Measurements from ENCODE around the gene NDUFS2. TPM values are rescaled to one million over a fixed set of nuclear protein-coding genes. Genes with fewer than 3 reads are reported as not detected.
"Not testable (repeated sequence)": the region's sequence is repeated elsewhere in the genome, so short reads cannot be mapped to it uniquely, and the experiment has no call there.

The NDUFS2 gene
- total RNA-seq, 1 experiment from 2014 or later, result 197 TPM

DNA sequence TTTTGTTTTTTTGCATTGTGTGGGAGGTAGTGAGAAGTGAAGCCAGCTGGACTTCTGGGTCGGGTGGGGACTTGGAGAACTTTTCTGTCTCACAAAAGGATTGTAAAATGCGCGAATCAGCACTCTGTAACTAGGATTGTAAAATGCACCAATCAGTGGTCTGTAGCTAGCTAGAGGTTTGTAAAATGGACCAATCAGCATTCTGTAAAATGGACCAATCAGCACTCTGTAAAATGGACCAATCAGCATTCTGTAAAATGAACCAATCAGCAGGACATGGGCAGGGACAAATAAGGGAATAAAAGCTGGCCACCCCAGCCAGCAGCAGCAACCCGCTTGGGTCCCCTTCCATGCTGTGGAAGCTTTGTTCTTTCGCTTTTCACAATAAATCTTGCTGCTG, 47.9 kb downstream of the NDUFS2 start:
- DNase-seq (ENCODE audit: low spot score), result not testable (repeated sequence)

DNA sequence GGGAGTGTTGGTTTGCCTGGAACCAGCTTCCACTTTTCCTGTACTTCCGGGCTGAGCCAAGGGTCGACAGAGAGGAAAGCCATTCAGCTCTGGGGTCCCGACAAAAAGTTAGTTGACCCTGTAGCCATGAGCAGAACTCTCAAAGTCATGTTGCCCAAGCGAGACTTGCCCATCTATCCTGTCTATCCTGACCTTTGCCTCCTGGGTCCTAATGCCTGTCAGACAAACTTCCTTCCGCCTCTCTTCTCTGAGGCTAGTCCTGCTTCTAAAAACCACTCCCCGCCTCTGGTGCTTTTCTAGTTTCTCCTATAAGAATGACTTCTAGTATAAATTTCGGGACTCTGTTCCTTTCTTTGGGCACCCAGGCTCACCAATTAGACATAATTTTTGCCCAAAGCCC, 48.7 kb downstream of the NDUFS2 start:
- no peak for DNase-seq (ENCODE audit: low spot score)

DNA sequence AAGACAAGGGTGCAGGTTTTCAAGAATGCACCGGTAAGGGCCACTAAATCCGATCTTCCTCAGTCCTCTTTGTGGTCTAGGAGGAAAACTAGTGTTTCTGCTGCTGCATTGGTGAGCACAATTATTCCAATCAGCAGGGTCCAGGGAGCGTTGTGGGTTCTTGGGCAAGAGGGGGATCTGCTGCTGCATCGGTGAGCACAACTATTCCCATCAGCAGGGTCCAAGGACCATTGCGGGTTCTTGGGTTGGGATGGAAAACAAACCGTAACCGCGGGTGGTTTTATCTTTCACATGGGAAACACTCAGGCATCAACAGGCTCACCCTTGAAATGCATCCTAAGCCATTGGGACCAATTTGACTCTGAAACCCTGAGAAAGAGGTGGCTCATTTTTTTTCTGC, 49.4 kb downstream of the NDUFS2 start:
- no peak for DNase-seq (ENCODE audit: low spot score)

DNA sequence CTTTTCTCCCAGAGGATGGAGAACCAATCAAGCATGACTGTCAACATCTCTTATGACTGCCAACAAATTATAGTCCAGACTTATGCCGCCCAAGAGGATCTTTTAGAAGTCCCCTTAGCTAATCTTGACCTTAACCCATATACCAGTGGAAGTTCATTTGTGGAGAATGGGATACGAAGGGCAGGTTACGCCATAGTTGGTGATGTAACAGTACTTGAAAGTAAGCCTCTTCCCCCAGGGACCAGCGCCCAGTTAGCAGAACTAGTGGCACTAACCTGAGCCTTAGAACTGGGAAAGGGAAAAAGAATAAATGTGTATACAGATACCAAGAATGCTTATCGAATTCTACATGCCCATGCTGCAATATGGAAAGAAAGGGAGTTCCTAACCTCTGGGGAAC, 53.1 kb downstream of the NDUFS2 start:
- DNase-seq (ENCODE audit: low spot score), result not testable (repeated sequence)

DNA sequence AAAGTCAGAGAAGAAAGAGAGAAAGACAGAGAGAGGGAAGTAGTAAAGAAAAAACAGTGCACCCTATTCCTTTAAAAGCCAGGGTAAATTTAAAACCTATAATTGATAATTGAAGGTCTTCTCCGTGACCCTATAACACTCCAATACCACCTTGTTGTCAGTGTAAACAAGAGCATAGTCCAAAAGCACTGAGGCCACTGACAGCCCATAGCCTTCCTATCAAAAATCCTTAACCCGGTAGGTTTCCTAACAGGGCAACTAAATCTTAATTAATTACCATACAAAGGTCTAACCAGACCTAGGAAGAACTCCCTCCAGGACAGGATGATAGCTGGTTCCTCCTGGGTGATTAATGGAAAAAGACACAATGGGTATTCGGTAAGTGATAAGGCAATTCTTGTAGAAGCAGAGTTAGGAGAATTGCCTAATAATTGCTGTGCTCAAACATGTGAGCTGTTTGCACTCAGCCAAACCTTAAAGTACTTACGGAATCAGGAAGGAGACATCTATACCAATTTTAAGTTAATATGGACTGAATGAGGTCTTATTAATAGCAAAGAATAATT, 53.9 kb downstream of the NDUFS2 start:
- not testable (repeated sequence) for DNase-seq (ENCODE audit: low spot score)

DNA sequence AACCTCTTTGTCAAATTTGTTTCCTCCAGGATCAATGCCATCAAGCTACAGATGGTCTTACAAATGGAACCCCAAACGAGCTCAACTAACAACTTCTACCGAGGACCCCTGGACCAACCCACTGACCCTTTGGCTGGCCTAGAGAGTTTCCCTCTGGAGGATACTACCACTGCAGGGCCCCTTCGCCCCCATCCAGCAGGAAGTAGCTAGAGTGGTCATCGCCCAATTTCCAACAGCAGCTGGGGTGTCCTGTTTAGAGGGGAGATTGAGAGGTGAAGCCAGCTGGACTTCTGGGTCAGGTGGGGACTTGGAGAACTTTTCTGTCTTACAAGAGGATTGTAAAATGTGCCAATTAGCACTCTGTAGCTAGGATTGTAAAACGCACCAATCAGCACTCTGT, 54.9 kb downstream of the NDUFS2 start:
- DNase-seq (ENCODE audit: low spot score), result not testable (repeated sequence)

DNA sequence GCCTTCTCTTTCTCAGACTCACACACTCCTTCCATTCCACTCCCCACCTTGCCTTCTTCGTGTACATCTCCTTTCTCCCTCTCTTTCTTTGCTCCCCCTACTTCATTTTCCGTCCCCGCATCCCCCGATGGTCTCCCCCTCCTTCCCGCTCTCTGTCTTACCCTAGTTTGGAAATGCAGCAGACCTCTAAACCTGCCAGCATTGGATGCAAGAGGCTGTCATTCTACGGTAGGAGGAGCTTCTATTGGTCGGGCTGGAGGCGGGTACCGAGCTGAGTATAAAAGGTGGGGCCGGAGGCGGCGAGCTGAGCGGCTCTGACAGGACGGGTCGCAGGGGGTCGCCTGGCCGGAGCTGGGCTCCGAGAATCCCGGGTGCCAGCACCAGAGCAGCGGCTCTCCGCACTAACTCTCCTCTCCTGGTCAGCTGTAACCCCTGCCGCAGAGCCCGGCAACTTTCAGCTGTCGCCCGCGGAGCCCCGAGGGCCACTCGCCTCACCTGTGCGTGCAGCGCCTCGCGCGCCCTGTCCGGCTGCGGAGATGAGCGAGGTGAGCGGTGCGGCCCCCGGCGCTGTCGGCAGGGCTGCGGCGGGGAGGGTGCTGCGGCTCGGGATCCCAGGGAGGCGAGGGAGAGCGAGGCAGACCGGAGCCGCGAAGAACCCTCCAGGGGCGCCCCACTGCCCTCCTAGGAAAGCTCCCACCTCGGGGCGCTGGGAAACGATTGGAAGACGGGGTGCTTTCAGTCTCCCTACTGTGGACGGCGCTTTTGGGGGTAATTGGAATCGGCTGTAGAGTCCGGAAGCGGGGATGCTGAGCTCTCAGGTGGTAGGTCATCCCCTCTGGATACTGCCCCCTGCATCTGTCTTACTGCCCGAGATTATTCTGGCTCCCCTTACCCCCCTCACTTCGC, 56.5 kb downstream of the NDUFS2 start, which contains the start of gene PCP4L1:
Gene PCP4L1, plus strand, starts transcription at position 307 of the 906 bp plus-strand sequence. Its CDS starts 230 bp downstream, at position 537.
- DNase-seq (ENCODE audit: low spot score), result no peak

DNA sequence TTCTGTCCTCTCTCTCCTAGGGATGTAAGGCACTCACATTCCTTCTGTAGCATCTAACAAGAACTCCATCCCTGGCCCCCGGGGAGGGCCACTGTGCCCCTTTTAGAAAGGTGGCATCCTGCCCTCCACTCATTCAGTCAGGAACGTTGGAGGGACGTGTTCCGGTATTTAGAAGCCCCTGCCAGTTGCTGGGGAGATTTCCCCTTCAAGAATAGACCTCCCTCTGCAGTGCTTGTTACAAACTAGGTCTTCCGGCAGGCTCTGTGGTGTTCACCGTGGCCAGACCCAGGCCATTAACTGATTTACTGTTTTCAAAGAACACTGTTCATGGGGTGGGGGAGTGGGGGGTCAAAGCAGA, 57.2 kb downstream of the NDUFS2 start:
- DNase-seq (ENCODE audit: low spot score), result no peak

DNA sequence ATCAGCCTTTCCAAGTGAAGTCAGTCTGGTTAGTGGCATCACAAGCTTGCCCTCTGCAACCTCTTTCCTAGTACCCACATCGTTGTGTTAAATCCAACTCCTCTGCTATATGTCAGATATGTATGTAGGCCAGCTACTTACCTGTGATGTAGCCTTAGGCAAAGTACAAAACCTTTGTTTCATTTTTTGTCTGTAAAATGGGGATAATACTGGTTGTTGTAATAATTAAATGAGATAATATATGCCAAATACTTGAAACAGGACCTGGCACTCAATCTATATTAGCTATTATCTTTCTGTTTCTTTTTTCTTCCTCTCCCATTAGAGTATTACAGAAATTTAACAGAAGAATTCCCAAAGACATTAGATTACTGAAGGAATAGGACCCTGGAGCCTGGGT, 57.6 kb downstream of the NDUFS2 start:
- no peak for DNase-seq (ENCODE audit: low spot score)

DNA sequence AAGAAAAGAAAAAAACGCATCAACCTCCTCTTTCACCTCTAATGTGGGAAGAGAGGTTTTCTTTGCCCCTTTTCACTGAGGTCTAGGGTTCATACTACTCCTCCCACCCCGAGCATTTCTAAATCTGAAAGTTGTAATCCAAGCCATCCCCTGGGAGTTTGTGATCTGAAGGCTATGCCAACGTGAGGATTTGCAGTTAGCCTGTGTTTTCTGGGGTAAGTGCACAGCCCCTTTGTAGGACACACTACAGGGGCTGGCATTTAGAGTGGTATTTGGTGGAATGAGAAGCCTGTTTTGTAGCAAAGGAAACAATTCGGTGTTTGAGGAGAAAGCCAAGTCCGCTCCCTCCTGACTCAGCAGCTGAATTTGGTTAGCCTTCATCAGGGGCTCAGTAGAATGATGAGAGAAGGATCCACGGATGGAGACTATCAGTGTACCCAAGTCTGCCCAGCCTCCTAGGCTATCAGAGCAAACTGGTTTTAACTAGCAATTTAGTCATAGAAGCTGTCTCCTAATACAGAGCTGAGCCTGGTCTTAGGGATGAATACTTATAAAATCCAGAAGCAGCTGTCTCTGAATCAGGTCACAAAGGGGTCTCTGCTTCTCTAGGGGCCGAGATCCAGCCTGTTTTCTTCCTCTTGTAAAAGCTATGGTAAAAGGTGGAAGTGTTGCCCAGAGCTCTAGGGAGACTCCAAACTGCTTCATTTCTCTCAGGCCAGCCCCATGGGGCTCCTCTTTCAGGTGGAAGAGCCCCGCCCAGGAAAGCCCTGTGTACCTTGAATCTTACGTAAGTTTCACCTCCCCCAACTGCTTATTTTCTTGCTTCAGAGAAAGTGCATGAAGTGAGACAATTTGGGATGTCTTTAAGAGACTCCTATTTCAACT, 58.5 kb downstream of the NDUFS2 start:
- no peak for DNase-seq (ENCODE audit: low spot score)

DNA sequence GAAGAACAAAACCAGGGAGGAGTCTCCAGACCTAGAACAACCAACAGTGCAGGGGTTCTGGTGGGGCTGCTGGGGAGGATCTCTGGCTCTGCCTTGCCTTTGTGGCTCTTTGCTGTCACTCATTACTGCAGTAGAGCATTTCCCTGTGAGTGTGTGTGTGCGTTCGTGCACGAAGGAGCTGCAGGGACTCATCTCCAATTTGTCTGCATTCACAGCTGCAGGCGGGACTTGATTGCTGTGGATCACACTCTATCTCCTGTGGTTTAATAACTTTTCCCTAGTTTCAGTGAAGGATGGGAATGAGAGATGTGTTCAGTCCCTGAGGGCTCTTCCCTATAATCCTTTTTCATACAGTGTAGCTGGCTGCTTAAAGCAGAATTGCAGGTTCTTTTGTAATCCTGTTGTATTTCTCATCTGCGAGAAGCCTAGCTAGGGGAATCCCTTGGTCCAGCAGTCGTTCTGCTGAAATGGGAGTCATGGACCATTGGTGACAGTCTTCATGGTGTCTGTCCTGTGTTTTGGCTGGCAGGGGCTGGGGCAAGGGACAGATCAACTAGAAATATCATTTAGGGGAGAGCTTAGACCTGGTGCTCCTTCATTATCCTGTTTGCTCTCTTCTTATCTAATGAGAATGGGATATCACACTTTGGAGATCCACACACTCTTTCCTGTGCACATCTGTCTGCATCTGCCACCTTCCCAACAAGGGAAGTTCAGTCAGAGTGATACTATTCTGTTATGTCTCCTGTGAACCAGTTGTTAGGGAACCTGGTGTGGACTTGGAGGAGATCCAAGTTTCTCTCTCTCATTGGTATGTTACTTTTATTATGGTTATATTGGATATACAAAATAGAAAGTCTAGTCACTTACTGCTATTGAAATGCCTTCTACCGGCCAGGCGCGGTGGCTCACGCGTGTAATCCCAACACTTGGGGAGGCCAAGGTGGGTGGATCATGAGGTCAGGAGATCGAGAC, 59.4 kb downstream of the NDUFS2 start:
- DNase-seq (ENCODE audit: low spot score), result no peak

Other genes starting within 250 kb of the NDUFS2 start
- not detected in 2 replicates for gene ITLN2, start 247.6 kb upstream of the NDUFS2 start, total RNA-seq (2014; rRNA removed; shearing (Covaris generic))
- 7.3 and 9.2 TPM in 2 replicates for gene F11R, start 181.2 kb upstream of the NDUFS2 start, total RNA-seq (2014; rRNA removed; shearing (Covaris generic))
- not detected in 2 replicates for gene TSTD1, start 163.4 kb upstream of the NDUFS2 start, total RNA-seq (2014; rRNA removed; shearing (Covaris generic))
- gene USF1, start 156.4 kb upstream of the NDUFS2 start, total RNA-seq (2014; rRNA removed; shearing (Covaris generic)), result 79.9 and 107 TPM in 2 replicates
- gene ARHGAP30, start 132.5 kb upstream of the NDUFS2 start, total RNA-seq (2014; rRNA removed; shearing (Covaris generic)), result 0.07 and 0.38 TPM in 2 replicates
- gene NECTIN4, start 112.8 kb upstream of the NDUFS2 start, total RNA-seq (2014; rRNA removed; shearing (Covaris generic)), result 1.6 and 2.2 TPM in 2 replicates
- gene KLHDC9, start 104.0 kb upstream of the NDUFS2 start, total RNA-seq (2014; rRNA removed; shearing (Covaris generic)), result 3.8 and 4.0 TPM in 2 replicates
- gene PFDN2, start 84.3 kb upstream of the NDUFS2 start, total RNA-seq (2014; rRNA removed; shearing (Covaris generic)), result 197 and 218 TPM in 2 replicates
- 26.8 and 27.8 TPM in 2 replicates for gene NIT1, start 84.3 kb upstream of the NDUFS2 start, total RNA-seq (2014; rRNA removed; shearing (Covaris generic))
- 37.8 and 40.1 TPM in 2 replicates for gene DEDD, start 69.7 kb upstream of the NDUFS2 start, total RNA-seq (2014; rRNA removed; shearing (Covaris generic))
- gene UFC1, start 48.4 kb upstream of the NDUFS2 start, total RNA-seq (2014; rRNA removed; shearing (Covaris generic)), result 95.7 and 128 TPM in 2 replicates
- 5.2 and 5.7 TPM in 2 replicates for gene USP21, start 42.9 kb upstream of the NDUFS2 start, total RNA-seq (2014; rRNA removed; shearing (Covaris generic))
- 37.1 and 39.9 TPM in 2 replicates for gene PPOX, start 35.9 kb upstream of the NDUFS2 start, total RNA-seq (2014; rRNA removed; shearing (Covaris generic))
- gene B4GALT3, start 24.9 kb upstream of the NDUFS2 start, total RNA-seq (2014; rRNA removed; shearing (Covaris generic)), result 59.5 and 61.1 TPM in 2 replicates
- not detected in 2 replicates for gene ADAMTS4, start 3.3 kb upstream of the NDUFS2 start, total RNA-seq (2014; rRNA removed; shearing (Covaris generic))
- not detected in 2 replicates for gene FCER1G, start 12.9 kb downstream of the NDUFS2 start, total RNA-seq (2014; rRNA removed; shearing (Covaris generic))
- gene APOA2, start 21.3 kb downstream of the NDUFS2 start, total RNA-seq (2014; rRNA removed; shearing (Covaris generic)), result not detected in 2 replicates
- 16.1 and 16.8 TPM in 2 replicates for gene TOMM40L, start 23.7 kb downstream of the NDUFS2 start, total RNA-seq (2014; rRNA removed; shearing (Covaris generic))
- 0.50 TPM in 1 of 2 replicates, not detected in the other for gene NR1I3, start 35.8 kb downstream of the NDUFS2 start, total RNA-seq (2014; rRNA removed; shearing (Covaris generic))
- gene PCP4L1, start 56.4 kb downstream of the NDUFS2 start, total RNA-seq (2014; rRNA removed; shearing (Covaris generic)), result not detected in 2 replicates
- gene MPZ, start 107.6 kb downstream of the NDUFS2 start, total RNA-seq (2014; rRNA removed; shearing (Covaris generic)), result 0.21 and 4.8 TPM in 2 replicates
- 32.8 and 48.8 TPM in 2 replicates for gene SDHC, start 112.0 kb downstream of the NDUFS2 start, total RNA-seq (2014; rRNA removed; shearing (Covaris generic))
- gene CFAP126, start 165.5 kb downstream of the NDUFS2 start, total RNA-seq (2014; rRNA removed; shearing (Covaris generic)), result not detected in 2 replicates

Data from A172 (cell line).